HEK293 (cell line): ENCODE data around the gene AXIN1.
A peak's percentile ranks its signal among the peaks of the same experiment; 100 is the strongest.

Experiments used
- CTCF ChIA-PET: fragments of 350-600 bp; formaldehyde crosslinking; extraction: SDS; loops from one replicate; lab custom pipeline; 2021; ENCODE audit warnings: antibody characterized with exemption; lab: Yijun Ruan, JAX
- POLR2A ChIA-PET: fragments of 300-600 bp; formaldehyde crosslinking; extraction: SDS; loops from one replicate; lab custom pipeline; 2020; ENCODE audit warnings: antibody characterized with exemption, inconsistent platforms; lab: Yijun Ruan, JAX
- H3K27ac ChIP-seq: fragments of 200-500 bp; sonication (Bioruptor generic); 2 replicates; pipeline ENCODE4 v1.5.1; 2014; ENCODE audit warnings: low read depth, low read length, control low read depth, inconsistent platforms; ENCODE audit errors: extremely low read depth
- H3K36me3 ChIP-seq, 2 experiments: fragments of 200-500 bp in 1 of 2; sonication (Bioruptor generic) in 1 of 2; 1 replicate in 1 of 2; 2 replicates in 1 of 2; pipeline ENCODE4 v1.5.1; 2014 to 2017; ENCODE audit warnings: inconsistent platforms in 2 of 2, low read length in 2 of 2; ENCODE audit not compliant: control insufficient read depth in 2 of 2, insufficient read depth in 1 of 2
- H3K4me1 ChIP-seq: fragments of 200-500 bp; sonication (Bioruptor generic); 2 replicates; pipeline ENCODE4 v1.5.1; 2014; ENCODE audit warnings: mild to moderate bottlenecking, low read length, inconsistent platforms; ENCODE audit not compliant: control insufficient read depth, insufficient read depth
- H3K4me3 ChIP-seq: 2 replicates; pipeline ENCODE4 v1.5.1; 2011; ENCODE audit warnings: low read depth, mild to moderate bottlenecking, control low read depth, low read length, moderate library complexity
- H3K9me3 ChIP-seq: fragments of 200-500 bp; sonication (Bioruptor generic); 2 replicates; pipeline ENCODE4 v1.5.1; 2014; ENCODE audit warnings: low read depth, low read length, inconsistent platforms; ENCODE audit not compliant: control insufficient read depth, insufficient read depth
- AEBP2 ChIP-seq: fragments of 450-650 bp; formaldehyde crosslinking; IDR thresholded peaks from 2 replicates; pipeline ENCODE4 v1.5.1; 2016; ENCODE audit warnings: missing biosample characterization, missing genetic modification characterization, borderline replicate concordance
- GLIS1 ChIP-seq: fragments of 450-650 bp; formaldehyde crosslinking; IDR thresholded peaks from 2 replicates; pipeline ENCODE4 v1.5.1; 2016; ENCODE audit warnings: missing biosample characterization, missing genetic modification characterization
- SALL2 ChIP-seq: fragments of 450-650 bp; formaldehyde crosslinking; IDR thresholded peaks from 2 replicates; pipeline ENCODE4 v1.5.0; 2017; ENCODE audit warnings: missing biosample characterization, mild to moderate bottlenecking, missing genetic modification characterization, borderline replicate concordance
- YY1 ChIP-seq: fragments of 450-650 bp; formaldehyde crosslinking; IDR thresholded peaks from 2 replicates; pipeline ENCODE4 v1.5.1; 2018; ENCODE audit warnings: missing biosample characterization, missing genetic modification characterization
- ZEB2 ChIP-seq: fragments of 450-650 bp; formaldehyde crosslinking; IDR thresholded peaks from 2 replicates; pipeline ENCODE4 v1.5.1; 2016; ENCODE audit warnings: missing biosample characterization, missing genetic modification characterization
- ZNF133 ChIP-seq: fragments of 450-650 bp; formaldehyde crosslinking; IDR thresholded peaks from 2 replicates; pipeline ENCODE4 v1.5.1; 2016; ENCODE audit warnings: missing biosample characterization, missing genetic modification characterization
- ZNF26 ChIP-seq: fragments of 450-650 bp; formaldehyde crosslinking; IDR thresholded peaks from 2 replicates; pipeline ENCODE4 v1.5.1; 2016; ENCODE audit warnings: missing biosample characterization, missing genetic modification characterization
- ZNF266 ChIP-seq: fragments of 450-650 bp; formaldehyde crosslinking; IDR thresholded peaks from 2 replicates; pipeline ENCODE4 v1.5.1; 2016; ENCODE audit warnings: missing biosample characterization, missing genetic modification characterization, low read depth
- ZNF335 ChIP-seq: fragments of 450-650 bp; formaldehyde crosslinking; conservative IDR thresholded peaks from 2 replicates; pipeline ENCODE4 v1.5.1; 2016; ENCODE audit warnings: missing biosample characterization, missing genetic modification characterization
- ZNF341 ChIP-seq: fragments of 450-650 bp; formaldehyde crosslinking; IDR thresholded peaks from 2 replicates; pipeline ENCODE4; 2016; ENCODE audit warnings: low read depth, missing biosample characterization, missing genetic modification characterization
- ZNF350 ChIP-seq: fragments of 450-650 bp; formaldehyde crosslinking; IDR thresholded peaks from 2 replicates; pipeline ENCODE4 v1.5.0; 2017; ENCODE audit warnings: missing biosample characterization, mild to moderate bottlenecking, missing genetic modification characterization
- ZNF549 ChIP-seq: fragments of 450-650 bp; IDR thresholded peaks from 2 replicates; pipeline ENCODE4 v1.5.1; 2018; ENCODE audit warnings: missing biosample characterization, missing genetic modification characterization, mild to moderate bottlenecking, inconsistent platforms, moderate library complexity
- ZNF560 ChIP-seq: fragments of 450-650 bp; formaldehyde crosslinking; IDR thresholded peaks from 2 replicates; pipeline ENCODE4 v1.5.1; 2017; ENCODE audit warnings: missing biosample characterization, missing genetic modification characterization, borderline replicate concordance
- ZNF624 ChIP-seq: fragments of 450-650 bp; formaldehyde crosslinking; IDR thresholded peaks from 2 replicates; pipeline ENCODE4 v1.5.1; 2017; ENCODE audit warnings: missing biosample characterization, missing genetic modification characterization
- ZNF670 ChIP-seq: fragments of 450-650 bp; formaldehyde crosslinking; IDR thresholded peaks from 2 replicates; pipeline ENCODE4 v1.5.1; 2016; ENCODE audit warnings: missing biosample characterization, missing genetic modification characterization, low read depth
- ZNF677 ChIP-seq: fragments of 450-650 bp; IDR thresholded peaks from 2 replicates; pipeline ENCODE4 v1.5.0; 2018; ENCODE audit warnings: missing biosample characterization, mild to moderate bottlenecking, missing genetic modification characterization, moderate library complexity
- TF ChIP-seq, protein P1 (sequence below): fragments of 450-650 bp; formaldehyde crosslinking; IDR thresholded peaks from 2 replicates; pipeline ENCODE4 v1.5.1; 2016; ENCODE audit warnings: missing biosample characterization, missing genetic modification characterization
- TF ChIP-seq, protein P2 (sequence below): fragments of 450-650 bp; formaldehyde crosslinking; IDR thresholded peaks from 2 replicates; pipeline ENCODE4 v1.5.1; 2017; ENCODE audit warnings: missing biosample characterization, missing genetic modification characterization
- TF ChIP-seq, protein P3 (sequence below): fragments of 450-650 bp; formaldehyde crosslinking; IDR thresholded peaks from 2 replicates; pipeline ENCODE4 v1.5.1; 2017; ENCODE audit warnings: missing biosample characterization, missing genetic modification characterization

The AXIN1 gene

DNA sequence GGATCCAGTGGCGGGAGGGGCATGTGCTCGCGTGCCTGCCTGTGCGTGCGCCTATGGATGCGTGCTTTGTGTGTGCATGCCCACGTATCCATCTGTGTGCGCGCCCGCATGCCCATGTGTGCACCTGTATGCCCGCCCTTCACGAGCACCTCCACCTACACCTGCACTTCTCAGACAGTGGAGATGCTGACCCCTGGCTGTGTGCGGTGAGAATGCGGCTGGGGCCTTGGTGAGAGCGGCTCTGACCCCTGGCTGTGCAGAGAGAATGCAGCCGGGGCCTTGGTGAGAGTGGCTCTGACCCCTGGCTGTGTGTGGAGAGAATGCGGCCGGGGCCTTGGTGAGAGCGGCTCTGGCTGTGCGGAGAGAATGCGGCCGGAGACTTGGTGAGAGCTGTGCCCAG, 33.9 kb downstream of the AXIN1 start:
- Histone ChIP-seq H3K36me3 (peaks cover 0 to 42% of the 10 kb centered on the region in 2 experiments; a peak in 1 of 3 replicates), H3K4me3 (no peak overlapping the region), H3K27ac (no peak overlapping the region), H3K9me3 (no peaks in the 10 kb centered on the region), H3K4me1 (peaks cover under 1% of the 10 kb centered on the region)
- ChIA-PET CTCF (interaction anchor here (0.7 to 1.1 kb wide), 2 partner anchors 31 kb away, joined by 3 read pairs; no protein-coding TSS in a partner anchor), POLR2A (no interaction called here)
- TF ChIP-seq, protein P1, sequence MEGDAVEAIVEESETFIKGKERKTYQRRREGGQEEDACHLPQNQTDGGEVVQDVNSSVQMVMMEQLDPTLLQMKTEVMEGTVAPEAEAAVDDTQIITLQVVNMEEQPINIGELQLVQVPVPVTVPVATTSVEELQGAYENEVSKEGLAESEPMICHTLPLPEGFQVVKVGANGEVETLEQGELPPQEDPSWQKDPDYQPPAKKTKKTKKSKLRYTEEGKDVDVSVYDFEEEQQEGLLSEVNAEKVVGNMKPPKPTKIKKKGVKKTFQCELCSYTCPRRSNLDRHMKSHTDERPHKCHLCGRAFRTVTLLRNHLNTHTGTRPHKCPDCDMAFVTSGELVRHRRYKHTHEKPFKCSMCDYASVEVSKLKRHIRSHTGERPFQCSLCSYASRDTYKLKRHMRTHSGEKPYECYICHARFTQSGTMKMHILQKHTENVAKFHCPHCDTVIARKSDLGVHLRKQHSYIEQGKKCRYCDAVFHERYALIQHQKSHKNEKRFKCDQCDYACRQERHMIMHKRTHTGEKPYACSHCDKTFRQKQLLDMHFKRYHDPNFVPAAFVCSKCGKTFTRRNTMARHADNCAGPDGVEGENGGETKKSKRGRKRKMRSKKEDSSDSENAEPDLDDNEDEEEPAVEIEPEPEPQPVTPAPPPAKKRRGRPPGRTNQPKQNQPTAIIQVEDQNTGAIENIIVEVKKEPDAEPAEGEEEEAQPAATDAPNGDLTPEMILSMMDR (tag by site-specific recombination) = peak; percentile 52
- no peak for TF ChIP-seq GLIS1 (tag by site-specific recombination)
- TF ChIP-seq, protein P2, sequence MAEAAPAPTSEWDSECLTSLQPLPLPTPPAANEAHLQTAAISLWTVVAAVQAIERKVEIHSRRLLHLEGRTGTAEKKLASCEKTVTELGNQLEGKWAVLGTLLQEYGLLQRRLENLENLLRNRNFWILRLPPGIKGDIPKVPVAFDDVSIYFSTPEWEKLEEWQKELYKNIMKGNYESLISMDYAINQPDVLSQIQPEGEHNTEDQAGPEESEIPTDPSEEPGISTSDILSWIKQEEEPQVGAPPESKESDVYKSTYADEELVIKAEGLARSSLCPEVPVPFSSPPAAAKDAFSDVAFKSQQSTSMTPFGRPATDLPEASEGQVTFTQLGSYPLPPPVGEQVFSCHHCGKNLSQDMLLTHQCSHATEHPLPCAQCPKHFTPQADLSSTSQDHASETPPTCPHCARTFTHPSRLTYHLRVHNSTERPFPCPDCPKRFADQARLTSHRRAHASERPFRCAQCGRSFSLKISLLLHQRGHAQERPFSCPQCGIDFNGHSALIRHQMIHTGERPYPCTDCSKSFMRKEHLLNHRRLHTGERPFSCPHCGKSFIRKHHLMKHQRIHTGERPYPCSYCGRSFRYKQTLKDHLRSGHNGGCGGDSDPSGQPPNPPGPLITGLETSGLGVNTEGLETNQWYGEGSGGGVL (tag by site-specific recombination) = no peak

DNA sequence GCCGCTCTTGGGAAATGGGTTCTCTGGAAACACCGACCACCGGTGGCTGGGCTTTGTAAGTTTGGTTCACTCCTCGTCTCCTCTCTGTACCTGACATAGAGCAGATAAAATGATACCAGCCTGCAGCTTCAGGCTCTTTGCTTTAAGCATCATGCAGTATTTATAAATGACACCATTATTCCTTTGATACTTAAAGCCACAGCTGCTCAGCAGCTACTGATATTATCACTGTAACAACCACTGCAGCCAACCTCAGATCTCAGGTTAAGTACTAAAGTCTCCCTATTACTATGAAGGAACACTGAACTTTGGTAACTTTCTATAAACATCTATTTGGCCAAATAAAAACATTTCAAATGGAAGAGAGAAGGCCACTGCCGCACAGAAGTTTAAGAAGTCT, 34.9 kb downstream of the AXIN1 start:
- Histone ChIP-seq H3K27ac (no peak overlapping the region), H3K4me3 (no peak overlapping the region), H3K4me1 (no peaks in the 10 kb centered on the region), H3K9me3 (no peaks in the 10 kb centered on the region), H3K36me3 (peaks cover 0 to 52% of the 10 kb centered on the region in 2 experiments; a peak in 2 of 3 replicates)
- POLR2A ChIA-PET = no interaction called here
- TF ChIP-seq ZNF341 (tag by site-specific recombination) (no peak), ZEB2 (tag by site-specific recombination) (no peak), AEBP2 (no peak), ZNF350 (no peak), ZNF266 (tag by site-specific recombination) (no peak), YY1 (tag by site-specific recombination) (no peak), ZNF335 (tag by site-specific recombination) (no peak), ZNF670 (no peak), ZNF560 (no peak), ZNF677 (tag by site-specific recombination) (no peak), ZNF549 (tag by site-specific recombination) (no peak), ZNF624 (tag by site-specific recombination) (no peak), ZNF133 (no peak), SALL2 (tag by site-specific recombination) (no peak), ZNF26 (tag by site-specific recombination) (no peak)
- TF ChIP-seq, protein P3, sequence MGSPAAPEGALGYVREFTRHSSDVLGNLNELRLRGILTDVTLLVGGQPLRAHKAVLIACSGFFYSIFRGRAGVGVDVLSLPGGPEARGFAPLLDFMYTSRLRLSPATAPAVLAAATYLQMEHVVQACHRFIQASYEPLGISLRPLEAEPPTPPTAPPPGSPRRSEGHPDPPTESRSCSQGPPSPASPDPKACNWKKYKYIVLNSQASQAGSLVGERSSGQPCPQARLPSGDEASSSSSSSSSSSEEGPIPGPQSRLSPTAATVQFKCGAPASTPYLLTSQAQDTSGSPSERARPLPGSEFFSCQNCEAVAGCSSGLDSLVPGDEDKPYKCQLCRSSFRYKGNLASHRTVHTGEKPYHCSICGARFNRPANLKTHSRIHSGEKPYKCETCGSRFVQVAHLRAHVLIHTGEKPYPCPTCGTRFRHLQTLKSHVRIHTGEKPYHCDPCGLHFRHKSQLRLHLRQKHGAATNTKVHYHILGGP (tag by site-specific recombination) = no peak
- CTCF ChIA-PET = no interaction called here
